Stimulated activated CD8-positive, alpha-beta memory T cell treated with anti-CD3 and anti-CD28 coated beads, Interleukin-7, amount 100 ng/mL, for 24 hours (primary cell): ENCODE results near the gene PRPF38B.
"Not testable (repeated sequence)": the region's sequence is repeated elsewhere in the genome, so short reads cannot be mapped to it uniquely, and the experiment has no call there.

ENCODE experiments used
- DNase-seq: peaks from one replicate; pipeline ENCODE4 v3.0.0-alpha.2; 2020; ENCODE audit warnings: low read depth

Gene PRPF38B, protein sequence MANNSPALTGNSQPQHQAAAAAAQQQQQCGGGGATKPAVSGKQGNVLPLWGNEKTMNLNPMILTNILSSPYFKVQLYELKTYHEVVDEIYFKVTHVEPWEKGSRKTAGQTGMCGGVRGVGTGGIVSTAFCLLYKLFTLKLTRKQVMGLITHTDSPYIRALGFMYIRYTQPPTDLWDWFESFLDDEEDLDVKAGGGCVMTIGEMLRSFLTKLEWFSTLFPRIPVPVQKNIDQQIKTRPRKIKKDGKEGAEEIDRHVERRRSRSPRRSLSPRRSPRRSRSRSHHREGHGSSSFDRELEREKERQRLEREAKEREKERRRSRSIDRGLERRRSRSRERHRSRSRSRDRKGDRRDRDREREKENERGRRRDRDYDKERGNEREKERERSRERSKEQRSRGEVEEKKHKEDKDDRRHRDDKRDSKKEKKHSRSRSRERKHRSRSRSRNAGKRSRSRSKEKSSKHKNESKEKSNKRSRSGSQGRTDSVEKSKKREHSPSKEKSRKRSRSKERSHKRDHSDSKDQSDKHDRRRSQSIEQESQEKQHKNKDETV

GRCh38 chr1:108691942-108692723, at the start of gene PRPF38B:
Gene PRPF38B (plus strand): TSS chr1:108692310. CDS start chr1:108692592, 282 bp downstream.
- DNase-seq = peak; percentile 92

DNA sequence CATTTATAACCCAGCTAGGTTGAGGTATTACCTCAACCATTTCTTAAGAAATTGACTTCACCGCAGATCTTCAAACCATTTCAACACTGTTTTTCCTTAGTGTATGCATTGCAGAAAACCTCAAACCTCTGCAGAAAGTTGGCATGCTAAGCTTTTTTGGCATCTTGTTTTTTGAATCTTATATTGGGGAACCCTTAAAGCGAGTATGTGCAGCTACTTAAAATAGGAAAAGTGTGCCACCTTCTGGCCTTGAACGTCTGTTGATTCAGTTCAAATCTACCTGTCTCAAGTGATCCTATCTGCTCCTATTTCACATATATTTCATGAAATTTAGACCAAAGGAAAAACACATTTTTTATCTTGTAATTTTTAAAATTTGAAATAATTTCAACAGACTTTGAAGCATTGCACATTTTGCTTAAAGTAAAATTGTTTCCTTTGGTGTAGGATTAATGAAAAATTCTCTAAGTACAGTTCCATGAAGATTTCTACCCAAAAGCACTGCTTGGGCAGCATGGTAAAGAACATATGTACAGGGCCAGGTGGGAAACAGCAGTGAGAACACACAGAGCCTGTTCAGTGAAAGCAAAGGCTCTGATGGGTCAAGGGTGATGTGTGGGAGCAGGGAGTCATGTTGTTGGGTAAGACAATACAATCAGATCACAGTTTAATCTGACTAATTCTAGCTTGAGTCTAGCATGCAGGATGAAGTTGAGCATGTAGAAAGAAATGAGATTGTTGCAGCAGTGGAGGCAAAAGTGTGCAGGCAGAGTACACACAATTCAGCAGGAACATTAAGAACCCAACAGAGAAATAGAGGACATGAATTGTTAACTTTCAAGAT, 48.4 kb upstream of the PRPF38B start:
- DNase-seq = no peak

GRCh38 chr1:108644984-108645383, 47.1 kb upstream of the PRPF38B start:
- DNase-seq = no peak

- no peak for DNase-seq
Measured at GRCh38 chr1:108645564-108646184, 46.4 kb upstream of the PRPF38B start.

DNA sequence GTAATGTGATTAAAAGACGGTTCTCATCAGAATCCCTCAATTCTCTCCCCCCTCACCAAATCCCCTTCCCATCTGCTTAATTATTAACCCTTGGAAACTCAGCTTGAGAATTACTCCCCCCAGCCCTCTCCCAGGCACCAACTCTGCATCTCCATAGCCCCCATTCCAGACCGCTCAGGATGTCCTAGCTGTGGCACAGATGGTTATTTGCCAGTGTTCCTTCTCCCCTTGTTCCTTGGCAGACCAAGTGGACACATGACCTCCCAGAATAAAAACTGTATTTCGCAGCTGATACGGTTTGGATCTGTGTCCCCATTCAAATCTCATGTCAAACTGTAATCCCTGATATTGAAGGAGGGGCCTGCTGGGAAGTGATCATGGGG, 45.9 kb upstream of the PRPF38B start:
- no peak for DNase-seq

DNA sequence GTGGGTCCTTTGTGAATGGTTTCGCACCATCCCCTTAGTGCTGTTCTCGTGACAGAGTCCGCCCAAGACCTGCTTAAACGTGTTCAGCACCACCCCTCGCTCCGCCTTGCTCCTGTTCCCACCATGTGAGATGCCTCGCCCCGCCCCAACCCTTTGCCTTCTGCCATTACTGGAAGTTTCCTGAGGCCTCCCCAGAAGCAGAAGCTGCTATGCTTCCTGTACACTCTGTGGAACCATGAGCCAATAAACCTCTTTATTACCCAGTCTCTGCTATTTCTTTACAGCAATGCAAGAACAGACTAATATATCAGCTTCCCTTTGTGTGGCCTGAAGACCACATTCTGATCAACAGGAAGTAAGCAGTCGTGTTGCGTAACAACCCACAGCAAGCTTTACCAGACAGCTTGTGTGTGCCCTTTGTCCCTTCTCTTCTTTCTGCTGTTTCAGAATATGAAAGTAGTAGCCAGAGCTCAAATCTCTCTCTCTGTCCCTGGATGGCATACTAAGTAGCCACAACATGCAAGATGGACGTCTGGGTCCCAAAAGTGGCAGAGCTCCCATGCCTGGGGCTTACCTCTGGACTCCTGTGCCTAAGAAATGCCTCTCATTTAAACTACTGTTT, 45.4 kb upstream of the PRPF38B start:
- peak; percentile 54 for DNase-seq

DNA sequence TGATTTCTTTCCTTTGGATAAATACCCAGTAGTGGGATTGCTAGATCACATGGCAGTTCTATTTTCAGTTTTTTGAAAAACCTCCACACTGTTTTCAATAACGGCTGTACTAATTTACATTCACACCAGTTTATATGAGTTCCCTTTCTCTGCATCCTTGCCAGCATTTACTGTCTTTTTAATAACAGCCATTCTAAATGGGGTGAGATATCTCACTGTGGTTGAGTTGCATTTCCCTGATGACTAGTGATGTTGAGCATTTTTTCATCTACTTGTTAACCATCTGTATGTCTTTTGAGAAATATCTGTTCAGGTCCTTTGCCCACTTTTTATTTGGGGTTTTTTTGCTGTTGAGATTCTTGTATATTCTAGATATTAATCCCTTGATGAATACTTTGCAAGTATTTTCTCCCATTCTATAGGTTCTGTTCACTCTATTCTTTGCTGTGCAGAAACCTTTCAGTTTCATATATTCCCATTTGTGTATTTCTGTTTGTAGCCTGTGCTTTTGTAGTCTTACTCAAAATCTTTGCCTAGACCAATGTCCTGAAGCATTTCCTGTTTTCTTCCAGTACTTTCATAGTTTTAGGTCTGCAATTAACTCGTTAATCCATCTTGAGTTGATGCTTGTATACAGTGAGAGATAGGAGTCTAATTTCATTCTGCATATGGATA, 38.5 kb upstream of the PRPF38B start:
- DNase-seq = no peak

GRCh38 chr1:108657356-108658080, 34.6 kb upstream of the PRPF38B start:
- DNase-seq = no peak

- DNase-seq = peak; percentile 52
Measured at GRCh38 chr1:108661030-108661609, 31.0 kb upstream of the PRPF38B start, which contains the start of gene HENMT1. Gene HENMT1 (minus strand): TSS chr1:108661093. CDS start chr1:108659884, 1,209 bp downstream.

DNA sequence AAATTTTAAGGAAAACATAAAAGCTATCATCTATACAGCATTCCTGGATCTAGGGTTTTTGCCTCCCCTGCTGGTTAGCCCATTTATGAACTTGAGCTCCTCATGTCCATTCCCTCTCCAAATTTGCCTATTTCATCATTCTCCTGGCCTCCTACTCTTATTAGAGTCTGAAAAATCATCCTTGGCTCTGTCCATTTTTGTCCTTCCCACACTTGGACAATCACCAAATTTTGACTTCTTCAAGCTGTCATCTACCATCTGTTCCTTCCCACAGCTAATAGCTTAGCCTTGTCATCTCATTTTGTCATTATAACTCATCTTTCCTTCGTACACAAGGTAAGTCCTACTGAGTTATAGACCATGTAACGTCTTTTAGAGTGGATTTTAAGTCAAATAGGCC, 29.0 kb upstream of the PRPF38B start:
- no peak for DNase-seq

DNA sequence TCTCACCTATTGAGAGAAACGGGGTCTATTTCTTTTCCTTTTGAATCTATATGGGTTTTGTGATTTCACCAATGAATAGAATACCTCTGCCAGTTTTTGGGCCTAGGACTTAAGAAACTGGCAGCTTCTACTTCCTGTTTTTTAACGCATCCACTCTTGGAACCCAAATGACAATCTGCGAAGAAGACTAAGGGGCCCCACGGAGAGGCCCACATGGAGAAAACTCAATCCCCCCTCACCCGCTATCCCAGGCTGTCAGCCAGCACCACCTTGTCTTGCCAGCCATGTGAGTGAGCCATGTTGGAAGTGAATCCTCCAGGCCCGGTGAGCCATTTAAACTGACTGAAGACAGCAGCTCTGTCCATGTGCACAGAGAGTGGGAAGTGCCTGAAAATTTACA, 27.6 kb upstream of the PRPF38B start:
- DNase-seq = no peak

DNA sequence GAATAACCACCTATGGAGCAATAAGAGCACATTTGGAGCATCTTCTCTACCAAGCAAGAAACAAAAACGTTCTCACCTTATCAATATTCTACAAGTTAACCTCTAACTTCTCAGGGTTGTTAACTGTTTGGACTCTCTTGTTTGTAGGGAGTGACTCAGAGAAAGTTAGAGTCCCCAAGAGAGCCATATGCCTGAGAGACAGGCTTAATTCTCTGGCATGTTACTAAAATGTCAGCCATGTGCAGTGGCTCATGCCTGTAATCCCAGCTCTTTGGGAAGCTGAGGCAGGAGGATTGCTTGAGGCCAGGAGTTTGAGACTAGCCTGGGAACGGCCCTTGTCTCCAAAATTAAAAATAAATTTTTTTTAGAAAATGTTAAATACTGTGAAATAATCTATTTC, 27.0 kb upstream of the PRPF38B start:
- DNase-seq = no peak

DNA sequence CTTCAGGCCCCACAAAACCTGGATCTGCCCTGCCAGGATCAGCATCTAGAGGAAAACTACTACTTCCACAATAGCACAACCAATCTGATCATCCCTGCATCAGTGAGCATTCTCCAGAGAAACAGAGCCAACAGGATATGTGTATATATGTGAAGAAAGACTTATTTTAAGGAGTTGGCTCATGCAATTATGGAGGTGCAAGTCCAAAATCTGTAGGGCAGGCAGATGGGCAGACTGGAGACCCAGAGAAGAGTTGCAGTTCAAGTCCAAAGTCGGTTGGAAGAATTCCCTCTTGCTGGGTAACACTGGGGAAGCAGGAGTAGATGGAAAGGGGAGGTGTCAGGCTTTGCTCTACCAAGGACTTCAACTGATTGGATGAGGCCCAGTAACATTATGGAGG, 26.3 kb upstream of the PRPF38B start:
- DNase-seq = no peak

GRCh38 chr1:108667422-108667821, 24.7 kb upstream of the PRPF38B start:
- DNase-seq = not testable (repeated sequence)

- DNase-seq = no peak
Measured at GRCh38 chr1:108668777-108669176, 23.3 kb upstream of the PRPF38B start.

DNA sequence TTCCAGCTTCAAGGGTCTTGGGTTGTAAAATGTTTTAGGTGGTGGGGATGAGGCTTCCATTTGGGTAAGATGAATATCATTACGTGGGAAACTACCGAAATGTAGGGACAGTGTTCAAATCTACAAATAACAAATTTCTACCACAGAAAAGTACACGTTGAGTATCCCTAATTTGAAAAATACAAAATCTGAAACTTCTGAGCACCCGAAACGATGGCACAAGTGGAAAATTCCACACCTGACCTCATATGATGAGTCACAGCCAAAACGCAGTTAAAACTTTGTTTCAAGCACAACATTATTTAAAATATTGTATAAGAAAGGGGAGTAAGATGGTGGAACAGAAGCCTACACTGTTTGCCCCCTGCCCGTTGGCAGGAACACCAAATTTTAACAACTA, 22.4 kb upstream of the PRPF38B start:
- DNase-seq = no peak

DNA sequence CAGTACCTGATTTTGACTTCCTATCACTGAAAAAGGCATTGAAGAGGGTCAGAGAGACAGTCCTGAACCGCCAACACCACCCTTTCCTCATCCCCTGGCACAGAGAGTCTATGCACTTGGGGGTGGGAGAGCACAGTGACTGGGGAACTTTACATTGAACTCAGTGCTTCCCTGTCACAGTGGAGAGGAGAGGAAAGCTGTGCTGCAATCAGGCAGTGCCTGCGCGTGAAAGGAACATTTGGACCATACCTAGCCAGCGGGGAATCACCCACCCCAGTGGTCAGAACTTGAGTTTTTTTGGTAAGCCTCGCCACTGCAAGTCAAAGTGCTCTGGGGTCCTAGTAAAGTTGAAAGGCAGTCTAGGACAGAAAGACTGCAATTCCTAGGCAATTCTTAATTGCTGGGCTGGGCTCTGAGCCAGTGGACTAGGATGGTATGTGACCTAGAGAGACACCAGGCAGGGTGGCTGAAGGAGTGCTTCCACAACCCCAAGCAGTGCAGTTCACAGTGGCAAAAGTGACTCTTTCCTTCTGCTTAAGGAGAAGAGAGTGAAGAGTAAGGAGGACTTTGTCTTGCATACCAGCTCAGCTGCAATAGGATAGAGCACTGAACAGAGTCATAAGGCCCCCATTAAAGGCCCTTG, 21.9 kb upstream of the PRPF38B start:
- DNase-seq = no peak

DNA sequence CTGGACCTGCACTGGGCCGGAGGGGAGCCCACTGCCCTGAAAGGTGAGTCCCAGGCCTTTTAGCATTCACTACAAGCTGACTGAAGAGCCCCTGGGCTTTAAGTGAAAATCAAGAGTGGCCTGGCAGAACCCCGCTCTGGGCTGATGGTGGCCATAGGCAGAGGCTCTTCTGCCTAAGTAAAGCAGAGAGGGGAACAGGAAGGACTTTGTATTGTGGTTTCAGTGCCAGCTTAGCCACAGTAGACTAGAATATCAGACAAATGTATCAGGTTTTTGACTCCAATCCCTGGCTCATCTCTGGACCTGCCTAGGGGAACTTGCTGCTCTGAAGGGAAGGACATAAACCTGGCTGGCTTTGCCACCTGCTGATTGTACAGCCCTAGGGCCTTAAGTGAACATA, 21.0 kb upstream of the PRPF38B start:
- DNase-seq = no peak

DNA sequence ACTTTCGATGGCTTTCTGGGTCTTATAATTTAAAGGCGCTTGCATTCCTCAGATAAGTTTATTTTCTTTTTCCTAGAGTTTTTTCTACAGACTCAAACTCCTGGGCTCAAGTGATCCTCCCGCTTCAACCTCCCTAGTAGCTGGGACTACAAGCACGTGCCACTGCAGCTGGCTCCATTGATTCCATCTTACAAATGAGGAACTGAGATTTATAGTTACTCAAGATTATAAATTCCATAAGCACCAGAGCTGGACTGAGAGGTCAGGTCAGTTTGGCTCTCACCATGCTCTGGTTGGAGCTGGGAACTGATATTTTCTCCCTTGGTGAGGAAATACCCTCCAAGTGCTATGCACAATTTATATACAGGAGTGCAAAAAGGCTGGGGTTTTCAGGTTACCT, 13.4 kb upstream of the PRPF38B start:
- no peak for DNase-seq
